T-helper 9 cell (primary cell): ENCODE results near the gene OR1E1.
"Not testable (repeated sequence)": the region's sequence is repeated elsewhere in the genome, so short reads cannot be mapped to it uniquely, and the experiment has no call there.

Source experiments
- DNase-seq: peaks from one replicate; pipeline ENCODE4 v3.0.0-alpha.2; 2020
- total RNA-seq, 2 donors: gene quantifications; one replicate each; lab custom pipeline; 2026; lab: John Stamatoyannopoulos, UW

OR1E1 gene
- total RNA-seq = 0 reads per million in 2 donors

DNA sequence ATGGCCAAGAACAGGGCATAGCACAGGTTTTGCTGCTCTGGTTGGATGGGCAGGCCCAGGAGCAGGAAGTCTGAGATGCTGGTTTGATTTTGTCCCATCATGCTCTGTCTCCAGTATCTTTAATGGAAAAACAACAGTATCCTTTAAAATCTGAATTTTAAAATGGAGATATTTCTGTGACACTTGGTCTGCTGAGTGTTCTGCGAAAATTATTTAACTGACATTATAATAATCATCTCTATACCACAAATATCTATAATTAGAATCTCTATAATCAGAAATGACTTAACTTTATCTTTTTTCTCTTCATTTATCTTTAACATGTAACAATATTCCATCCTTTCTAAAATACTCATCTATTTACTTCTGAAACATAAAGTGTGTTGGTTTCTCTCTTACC lies at the start of gene OR1E1:
Gene OR1E1 (minus strand): TSS at position 101 of the 400 bp plus-strand sequence. CDS start 0 bp downstream, at position 101.
- no peak for DNase-seq

- no peak for DNase-seq
Measured at GRCh38 chr17:3447625-3448024, 49.4 kb upstream of the OR1E1 start.

DNA sequence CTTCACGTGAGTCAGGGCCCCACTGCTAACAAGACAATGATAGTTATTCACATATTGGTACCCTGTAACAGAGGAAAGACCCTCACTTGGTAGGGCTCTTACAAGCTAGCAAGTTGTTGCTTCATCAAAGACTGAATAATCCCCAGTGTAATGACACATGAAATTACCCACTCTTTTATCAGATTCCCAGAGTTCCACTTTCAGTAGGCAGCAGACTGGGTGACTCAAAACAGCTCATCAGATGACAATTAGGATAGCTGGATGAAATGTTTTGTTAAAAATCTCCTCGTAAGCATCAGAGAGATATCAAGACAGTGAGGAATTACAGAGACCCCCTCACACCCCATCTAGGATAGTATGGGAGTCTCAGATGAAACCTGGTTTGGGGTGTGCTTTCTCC lies 42.2 kb upstream of the OR1E1 start:
- no peak for DNase-seq

DNA sequence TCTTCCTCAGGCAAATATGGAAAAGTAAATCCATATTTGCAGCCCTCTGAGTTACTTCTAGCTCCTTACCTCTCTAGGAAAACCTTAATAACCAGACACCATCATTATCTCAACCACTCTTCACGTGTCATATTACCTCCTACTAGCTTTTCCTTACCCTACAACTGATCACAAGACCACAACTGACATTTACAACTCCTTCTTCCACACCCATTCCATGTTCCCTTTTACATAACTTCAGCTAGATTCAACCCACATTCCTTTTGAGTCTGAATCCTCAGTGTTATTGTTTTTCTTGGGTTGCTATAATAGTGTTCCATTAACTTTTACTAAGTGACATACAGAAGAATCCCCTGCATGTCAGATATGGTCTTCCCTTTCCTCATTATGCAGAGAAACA lies 40.2 kb upstream of the OR1E1 start:
- DNase-seq = no peak

DNA sequence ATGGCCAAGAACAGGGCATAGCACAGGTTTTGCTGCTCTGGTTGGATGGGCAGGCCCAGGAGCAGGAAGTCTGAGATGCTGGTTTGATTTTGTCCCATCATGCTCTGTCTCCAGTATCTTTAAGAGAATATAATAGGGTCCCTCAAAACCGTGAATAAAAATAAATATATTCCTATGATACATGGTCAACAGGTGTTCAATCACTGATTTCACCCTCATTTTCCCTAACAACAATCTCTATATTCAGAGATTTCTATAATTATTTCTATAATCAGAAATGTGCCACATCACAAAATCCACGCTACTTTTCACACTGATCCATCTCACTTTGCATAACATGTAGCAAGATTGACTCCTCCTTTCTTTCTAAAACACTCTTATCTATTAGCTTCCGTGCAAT lies 35.5 kb upstream of the OR1E1 start, which contains the start of gene OR1E2:
Gene OR1E2 (minus strand): TSS at position 101 of the 400 bp plus-strand sequence. CDS start 0 bp downstream, at position 101.
- DNase-seq = no peak

GRCh38 chr17:3433215-3433614 lies 35.0 kb upstream of the OR1E1 start:
- DNase-seq = not testable (repeated sequence)

DNA sequence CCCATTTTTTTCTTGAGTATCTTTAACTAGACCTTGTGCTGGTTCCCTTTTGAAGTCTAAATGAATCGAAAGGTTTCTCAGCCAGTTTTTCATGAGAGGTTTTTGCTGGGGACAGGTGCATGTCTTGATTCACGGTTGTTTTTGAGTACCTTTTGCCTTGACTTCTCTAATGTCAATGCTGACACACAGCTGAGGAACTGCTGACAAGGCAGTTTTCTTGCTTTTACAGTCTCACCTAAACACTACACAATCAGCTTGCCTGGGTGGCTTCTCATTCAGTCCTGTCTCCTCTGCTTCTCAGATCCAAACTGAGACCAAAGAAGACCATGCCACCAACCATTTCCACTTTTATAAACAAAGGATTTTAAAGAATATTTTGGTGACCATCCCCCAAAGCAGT lies 20.0 kb upstream of the OR1E1 start:
- DNase-seq = no peak

- DNase-seq = no peak
Measured at GRCh38 chr17:3415610-3416009, 17.4 kb upstream of the OR1E1 start.

GRCh38 chr17:3412216-3412615 lies 14.0 kb upstream of the OR1E1 start:
- DNase-seq = not testable (repeated sequence)

- no peak for DNase-seq
Measured at GRCh38 chr17:3411070-3411469, 12.9 kb upstream of the OR1E1 start, which contains the start of gene OR3A3. OR3A3 (plus strand) TSS chr17:3411370.

- DNase-seq = not testable (repeated sequence)
Measured at GRCh38 chr17:3403856-3404255, 5.6 kb upstream of the OR1E1 start.

GRCh38 chr17:3401786-3402185 lies 3.6 kb upstream of the OR1E1 start:
- DNase-seq = no peak

DNA sequence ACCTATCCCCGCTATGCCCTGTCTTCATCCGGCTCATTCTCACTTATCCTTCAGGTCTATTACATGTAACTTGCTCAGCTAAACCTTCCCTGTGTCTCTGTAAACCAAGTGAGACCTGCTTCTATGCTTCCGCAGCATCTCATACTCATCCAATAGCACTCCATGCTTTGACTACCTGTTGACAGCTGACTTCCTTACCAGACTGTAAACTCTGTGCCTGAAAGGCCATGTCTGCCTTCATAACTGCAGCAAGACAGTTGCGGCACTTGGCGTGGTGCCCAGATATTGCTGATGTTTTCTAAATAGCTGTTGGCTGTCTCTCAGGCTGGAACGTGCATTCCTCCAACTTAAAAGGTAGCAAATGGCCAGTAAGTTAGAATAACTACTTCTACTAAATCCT lies 1.8 kb upstream of the OR1E1 start:
- DNase-seq = no peak

- not testable (repeated sequence) for DNase-seq
Measured at GRCh38 chr17:3397801-3398200, 409 bp downstream of the OR1E1 start.

DNA sequence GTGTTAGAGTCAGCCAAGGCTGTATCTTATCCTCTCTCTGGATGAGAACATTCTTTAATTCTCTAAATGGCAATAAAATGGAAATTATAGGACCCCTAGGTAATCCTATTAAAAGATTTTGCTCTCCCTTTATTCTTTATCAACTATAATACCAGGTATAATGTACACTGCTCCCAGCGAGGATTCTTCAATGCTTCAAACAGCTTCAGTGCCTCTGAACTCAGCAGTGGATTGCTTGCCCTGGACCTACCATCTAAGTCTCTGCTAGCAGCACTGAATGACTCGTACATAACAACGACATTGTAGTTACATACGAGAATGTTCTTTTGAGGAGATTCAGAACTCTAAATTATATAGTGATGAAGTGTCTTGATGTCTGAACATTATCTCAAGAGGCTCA lies 8.4 kb downstream of the OR1E1 start:
- no peak for DNase-seq

- DNase-seq = no peak
Measured at GRCh38 chr17:3385869-3386816, 12.1 kb downstream of the OR1E1 start, which contains the start of gene OR3A2. OR3A2 (minus strand) TSS chr17:3386308.

- no peak for DNase-seq
Measured at GRCh38 chr17:3381957-3382356, 16.3 kb downstream of the OR1E1 start.

DNA sequence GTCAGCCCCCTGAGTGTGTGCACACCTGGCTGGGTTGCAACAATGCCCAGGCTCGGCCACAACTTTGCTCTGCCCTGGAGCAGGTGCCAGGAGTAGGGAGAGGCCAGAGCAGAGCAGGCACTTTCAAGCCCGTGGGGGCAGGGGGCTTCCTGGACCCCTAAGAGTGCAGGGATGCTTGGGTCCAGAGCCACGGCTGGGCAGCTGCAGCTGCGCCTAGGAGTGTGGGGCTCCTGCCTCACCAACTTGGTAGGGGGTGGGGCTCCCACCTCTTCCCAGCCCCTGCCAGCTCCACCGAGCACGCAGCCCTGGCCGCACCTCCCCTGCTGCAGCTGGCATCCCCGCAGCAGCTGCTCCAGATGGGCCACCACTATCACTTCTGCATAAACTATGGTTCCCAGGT lies 19.9 kb downstream of the OR1E1 start:
- no peak for DNase-seq

GRCh38 chr17:3371167-3371566 lies 27.0 kb downstream of the OR1E1 start:
- not testable (repeated sequence) for DNase-seq
